PC-9 (cell line): ENCODE measurements around the gene ZMYND10. TPM values are rescaled to one million over a fixed set of nuclear protein-coding genes. Genes with fewer than 3 reads are reported as not detected.

Experiments used
- BruUV-seq: library from RNA; stranded (reverse); fragments of 400-500 nt; replicated peaks from 2 replicates; lab custom pipeline; 2021; lab: Mats Ljungman, UMichigan
- CTCF ChIA-PET: fragments of 300-600 bp; sonication (Branson Sonifier 250); formaldehyde crosslinking; loops from one replicate; lab custom pipeline; 2022; ENCODE audit warnings: antibody characterized with exemption; lab: Charles Lee
- POLR2A ChIA-PET: fragments of 300-600 bp; sonication (Branson Sonifier 250); formaldehyde crosslinking; loops from one replicate; lab custom pipeline; 2022; ENCODE audit warnings: antibody characterized with exemption; ENCODE audit not compliant: unreplicated experiment; lab: Charles Lee
- DNase-seq, 2 experiments: peaks; one replicate each; pipeline versions ENCODE4 v3.0.0 to v3.0.0-alpha.2; 2015 to 2022; ENCODE audit warnings: mixed read lengths in 1 of 2
- H2AFZ ChIP-seq: fragments of 200-600 bp; sonication (generic); 2 replicates; pipeline ENCODE4 v1.8.1; 2017; ENCODE audit warnings: antibody characterized with exemption
- H3F3A ChIP-seq: fragments of 200-600 bp; sonication (generic); 2 replicates; pipeline ENCODE4 v1.8.1; 2017; ENCODE audit warnings: antibody characterized with exemption, mild to moderate bottlenecking, low read depth; ENCODE audit not compliant: insufficient read depth
- H3K27ac ChIP-seq: fragments of 200-600 bp; sonication (generic); 2 replicates; pipeline ENCODE4 v1.6.1; 2016; ENCODE audit warnings: mixed run types
- H3K27me3 ChIP-seq: fragments of 200-600 bp; sonication (generic); 2 replicates; pipeline ENCODE4 v1.6.1; 2016; ENCODE audit warnings: low read depth, mixed run types; ENCODE audit not compliant: insufficient read depth
- H3K36me3 ChIP-seq: fragments of 200-600 bp; sonication (generic); 2 replicates; pipeline ENCODE4 v1.6.1; 2016; ENCODE audit warnings: low read depth, mixed run types
- H3K4me1 ChIP-seq: fragments of 200-600 bp; sonication (generic); replicated peaks from 2 replicates; pipeline ENCODE4 v1.6.1; 2016; ENCODE audit warnings: mixed run types; ENCODE audit not compliant: insufficient read depth
- H3K4me2 ChIP-seq: fragments of 200-600 bp; sonication (generic); 2 replicates; pipeline ENCODE4 v1.6.1; 2017; ENCODE audit warnings: mixed run types
- H3K4me3 ChIP-seq: fragments of 200-600 bp; sonication (generic); 2 replicates; pipeline ENCODE4 v1.6.1; 2016; ENCODE audit warnings: mixed run types
- H3K79me2 ChIP-seq: fragments of 200-600 bp; sonication (generic); 2 replicates; pipeline ENCODE4 v1.6.1; 2017; ENCODE audit warnings: low read depth, mixed run types
- H3K9me2 ChIP-seq: fragments of 200-600 bp; sonication (generic); 2 replicates; pipeline ENCODE4 v1.8.1; 2017; ENCODE audit warnings: mild to moderate bottlenecking; ENCODE audit not compliant: insufficient read depth
- H3K9me3 ChIP-seq: fragments of 200-600 bp; sonication (generic); 2 replicates; pipeline ENCODE4 v1.8.1; 2016; ENCODE audit warnings: low read depth; ENCODE audit not compliant: insufficient read depth
- H4K20me1 ChIP-seq: fragments of 200-600 bp; sonication (generic); 2 replicates; pipeline ENCODE4 v1.8.1; 2017; ENCODE audit not compliant: insufficient read depth
- CTCF ChIP-seq: fragments of 200-600 bp; sonication (generic); conservative IDR thresholded peaks from 2 replicates; pipeline ENCODE4 v1.6.1; 2017; ENCODE audit warnings: mixed run types, antibody characterized with exemption, mild to moderate bottlenecking, moderate library complexity
- EZH2 ChIP-seq: fragments of 200-600 bp; sonication (generic); IDR thresholded peaks from 2 replicates; pipeline ENCODE4 v1.8.0; 2017; ENCODE audit warnings: antibody characterized with exemption, low read depth
- intact Hi-C: fragments of 100-400 bp; cut with micrococcal nuclease; formaldehyde crosslinking; loops from one replicate; pipeline ENCODE4 v1.10.0; 2022; ENCODE audit not compliant: unreplicated experiment
- total RNA-seq: library from RNA; stranded (reverse); gene quantifications from 2 replicates; pipeline ENCODE4 v1.2.3, GENCODE V29; 2021

ZMYND10 gene
- total RNA-seq, 1 experiment from 2014 or later, result 4.4 TPM

GRCh38 chr3:50299638-50299928 is 45.9 kb downstream of the ZMYND10 start:
- ChIA-PET POLR2A (interaction anchor here (0.6 to 1.2 kb wide), 9 partner anchors 18 to 328 kb away, joined by 3 to 36 read pairs (median 6); partner anchors contain the start of genes SEMA3B and TUSC2), CTCF (interaction anchor here (0.5 to 0.9 kb wide), 6 partner anchors 18 to 270 kb away, joined by 3 to 9 read pairs (median 4); partner anchors contain the start of genes HEMK1 and TUSC2)
- Histone ChIP-seq H3K36me3 (no peaks in the 10 kb centered on the region), H3K4me1 (peaks cover 20% of the 10 kb centered on the region), H3K4me2 (peak overlapping the region; percentile 80), H4K20me1 (no peaks in the 10 kb centered on the region), H3K27ac (peak overlapping the region; percentile 76), H3K9me2 (no peaks in the 10 kb centered on the region), H3K79me2 (0 out of 2 replicates have a peak, but pooled peaks cover 10% of the 10 kb centered on the region), H3K27me3 (no peaks in the 10 kb centered on the region), H3F3A (peaks cover 9% of the 10 kb centered on the region; the same call in 1 of the 2 replicates), H3K4me3 (peak overlapping the region; percentile 48; the same call in 1 of the 2 replicates), H2AFZ (no peak overlapping the region; the same call in 1 of the 2 replicates), H3K9me3 (no peaks in the 10 kb centered on the region)
- no peak for DNase-seq
- TF ChIP-seq CTCF (no peak), EZH2 (no peak)
- intact Hi-C loops, result loop anchor here (1.0 to 2.0 kb wide), 2 partner anchors 18 to 35 kb away; no protein-coding TSS in a partner anchor
- no TSS peak for BruUV-seq

- no peak for TF ChIP-seq CTCF
- no peak for TF ChIP-seq EZH2
- BruUV-seq, result no TSS peak
- no peaks in the 10 kb centered on the region for H3K9me2 ChIP-seq
- peaks cover 9% of the 10 kb centered on the region; the same call in 1 of the 2 replicates for H3F3A ChIP-seq
- ChIA-PET CTCF (interaction anchor here (0.5 to 0.9 kb wide), 6 partner anchors 19 to 270 kb away, joined by 3 to 9 read pairs (median 4); partner anchors contain the start of genes HEMK1 and TUSC2), POLR2A (interaction anchor here (0.5 to 1.2 kb wide), 10 partner anchors 18 to 329 kb away, joined by 3 to 36 read pairs (median 6); partner anchors contain the start of genes SEMA3B and TUSC2)
- peaks cover 20% of the 10 kb centered on the region for H3K4me1 ChIP-seq
- H3K79me2 ChIP-seq, result 0 out of 2 replicates have a peak, but pooled peaks cover 10% of the 10 kb centered on the region
- H3K9me3 ChIP-seq, result no peaks in the 10 kb centered on the region
- H2AFZ ChIP-seq, result peak within 1 kb of the TSS; percentile 94
- peak within 1 kb of the TSS; percentile 76 for H3K27ac ChIP-seq
- intact Hi-C loops, result loop anchor here (1.0 to 2.0 kb wide), 2 partner anchors 18 to 34 kb away; no protein-coding TSS in a partner anchor
- H3K4me2 ChIP-seq, result peak within 1 kb of the TSS; percentile 94
- peak within 1 kb of the TSS; percentile 95 for H3K4me3 ChIP-seq
- DNase-seq, result peak; percentile 94 to 99
- H3K36me3 ChIP-seq, result no peaks in the 10 kb centered on the region
- no peaks in the 10 kb centered on the region for H3K27me3 ChIP-seq
- H4K20me1 ChIP-seq, result no peaks in the 10 kb centered on the region
These were observed 46.5 kb downstream of the ZMYND10 start, which contains the start of the genes HYAL3 and NAA80 for GRCh38 chr3:50298836-50299637. Gene HYAL3, minus strand, starts transcription at chr3:50299405. Its CDS starts 3,803 bp downstream, at chr3:50295602. Gene NAA80, minus strand, starts transcription at chr3:50299405. Its CDS starts 1,942 bp downstream, at chr3:50297463.
